Measurements from ENCODE around the gene NBL1. TPM values are rescaled to one million over a fixed set of nuclear protein-coding genes. Genes with fewer than 3 reads are reported as not detected.

Gene NBL1
- total and polyA plus RNA-seq, 9 donors: 127 to 852 (median 525) TPM

DNA sequence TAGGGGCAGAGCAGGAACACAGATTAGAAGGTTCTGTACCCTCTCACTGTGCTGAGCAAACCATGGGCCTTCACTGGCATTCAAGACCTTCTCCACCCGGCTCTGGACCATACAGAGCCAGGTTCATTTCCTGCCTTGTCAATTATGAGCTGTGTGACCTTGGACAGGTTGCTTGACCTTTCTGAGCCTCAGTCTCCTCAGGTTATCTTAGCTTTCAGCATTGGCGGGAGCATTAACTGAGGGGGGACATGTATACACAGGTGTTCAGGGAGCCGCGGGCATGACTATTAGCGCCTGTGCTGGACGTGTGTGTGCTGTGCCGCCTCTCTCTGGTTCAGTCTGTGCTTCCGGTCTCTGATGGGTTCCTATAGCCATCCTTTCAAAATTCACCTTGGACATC is 52.7 kb downstream of the NBL1 start:
- intact Hi-C loops (cut with DNase I): no loop called here
- Histone ChIP-seq H3K9me3 (no peaks in the 10 kb centered on the region), H3K27me3 (no peaks in the 10 kb centered on the region), H3K4me1 (ENCODE audit: insufficient read depth) (no peaks in the 10 kb centered on the region), H3K36me3 (no peaks in the 10 kb centered on the region), H3K27ac (no peak overlapping the region), H3K4me3 (no peak overlapping the region)
- no peak for TF ChIP-seq EP300 (IDR thresholded peaks at IDR 0.05)
- TF ChIP-seq, protein P1, sequence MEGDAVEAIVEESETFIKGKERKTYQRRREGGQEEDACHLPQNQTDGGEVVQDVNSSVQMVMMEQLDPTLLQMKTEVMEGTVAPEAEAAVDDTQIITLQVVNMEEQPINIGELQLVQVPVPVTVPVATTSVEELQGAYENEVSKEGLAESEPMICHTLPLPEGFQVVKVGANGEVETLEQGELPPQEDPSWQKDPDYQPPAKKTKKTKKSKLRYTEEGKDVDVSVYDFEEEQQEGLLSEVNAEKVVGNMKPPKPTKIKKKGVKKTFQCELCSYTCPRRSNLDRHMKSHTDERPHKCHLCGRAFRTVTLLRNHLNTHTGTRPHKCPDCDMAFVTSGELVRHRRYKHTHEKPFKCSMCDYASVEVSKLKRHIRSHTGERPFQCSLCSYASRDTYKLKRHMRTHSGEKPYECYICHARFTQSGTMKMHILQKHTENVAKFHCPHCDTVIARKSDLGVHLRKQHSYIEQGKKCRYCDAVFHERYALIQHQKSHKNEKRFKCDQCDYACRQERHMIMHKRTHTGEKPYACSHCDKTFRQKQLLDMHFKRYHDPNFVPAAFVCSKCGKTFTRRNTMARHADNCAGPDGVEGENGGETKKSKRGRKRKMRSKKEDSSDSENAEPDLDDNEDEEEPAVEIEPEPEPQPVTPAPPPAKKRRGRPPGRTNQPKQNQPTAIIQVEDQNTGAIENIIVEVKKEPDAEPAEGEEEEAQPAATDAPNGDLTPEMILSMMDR (IDR thresholded peaks at IDR 0.05): no peak
- no peak for TF ChIP-seq POLR2A (IDR thresholded peaks at IDR 0.05)
- no peak for DNase-seq
- WGBS, 3 donors: 95 to 96% (median 95%) methylated on average over 8 of the region's 8 CpGs

DNA sequence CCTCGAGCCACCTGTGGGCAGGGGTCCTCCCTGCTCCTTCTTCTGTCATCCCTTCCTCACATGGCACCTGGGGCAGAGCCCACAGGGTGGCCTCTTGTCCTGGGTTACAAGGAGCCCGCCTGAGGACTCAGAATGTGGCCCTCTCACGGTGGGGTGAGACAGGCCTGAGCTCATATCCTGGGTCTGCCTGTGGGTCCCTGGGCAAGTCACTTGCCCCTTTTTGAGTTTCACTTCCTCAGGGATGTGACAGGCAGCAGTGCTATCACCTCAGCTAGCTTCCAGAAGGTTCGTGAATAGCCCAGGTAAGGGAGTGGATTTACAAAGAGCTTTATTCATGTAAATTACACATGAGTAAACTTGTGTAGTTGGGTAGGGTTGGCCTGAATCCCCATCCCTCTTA is 54.1 kb downstream of the NBL1 start:
- WGBS, 3 donors: 94% methylated on average over 4 of the region's 4 CpGs
- DNase-seq: no peak
- Histone ChIP-seq H3K4me1 (ENCODE audit: insufficient read depth) (no peaks in the 10 kb centered on the region), H3K27me3 (no peaks in the 10 kb centered on the region), H3K36me3 (no peaks in the 10 kb centered on the region), H3K27ac (no peak overlapping the region), H3K4me3 (no peak overlapping the region), H3K9me3 (no peaks in the 10 kb centered on the region)
- intact Hi-C loops (cut with DNase I): no loop called here
- TF ChIP-seq EP300 (IDR thresholded peaks at IDR 0.05) (no peak), POLR2A (IDR thresholded peaks at IDR 0.05) (no peak)
- TF ChIP-seq, protein P1 (IDR thresholded peaks at IDR 0.05): no peak

DNA sequence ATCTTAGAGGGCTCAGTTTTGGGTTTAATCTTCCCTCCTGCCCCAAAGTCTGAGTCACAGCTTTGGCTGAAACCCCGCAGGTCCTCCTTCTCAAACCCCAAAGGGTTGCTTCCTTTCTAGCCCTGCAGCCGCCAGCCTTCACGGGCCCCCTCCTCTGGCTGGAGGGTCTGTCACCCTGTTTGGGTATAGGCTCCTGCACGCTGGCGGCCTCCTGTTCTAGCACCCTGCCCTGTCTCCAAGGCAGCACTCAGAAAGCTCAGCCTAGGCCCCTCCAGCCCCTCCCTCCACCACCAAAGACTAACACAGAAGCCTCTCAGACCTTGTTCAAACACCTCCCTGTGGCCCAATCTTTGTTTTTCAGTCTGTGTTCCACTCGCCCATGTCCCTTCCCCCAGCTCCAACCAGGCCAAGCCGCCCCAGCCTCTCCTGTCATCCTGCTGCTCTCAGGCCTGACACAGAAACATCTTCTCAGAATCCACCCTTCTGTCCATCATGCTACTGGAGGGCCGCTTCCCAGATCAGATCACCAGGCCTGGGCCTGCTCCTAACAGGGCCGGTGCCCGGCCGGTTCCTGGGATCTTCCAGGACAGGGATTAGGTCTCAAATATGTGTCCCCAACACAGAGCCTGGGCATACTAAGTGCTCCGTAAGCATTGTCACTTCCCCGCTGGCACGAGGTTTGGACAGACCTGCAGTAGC is 56.1 kb downstream of the NBL1 start:
- intact Hi-C loops (cut with DNase I): loop anchor here in 1 of 4 donors (5.0 kb wide), 1 partner anchor 38 kb away; the partner anchor contains the start of gene HTR6
- Histone ChIP-seq H3K36me3 (no peaks in the 10 kb centered on the region), H3K27me3 (no peaks in the 10 kb centered on the region), H3K4me1 (ENCODE audit: insufficient read depth) (peaks cover 7% of the 10 kb centered on the region), H3K4me3 (no peak overlapping the region), H3K9me3 (no peaks in the 10 kb centered on the region), H3K27ac (no peak overlapping the region)
- TF ChIP-seq EP300 (IDR thresholded peaks at IDR 0.05) (no peak), POLR2A (IDR thresholded peaks at IDR 0.05) (no peak)
- TF ChIP-seq, protein P1 (IDR thresholded peaks at IDR 0.05): no peak
- DNase-seq: no peak
- WGBS, 3 donors: 93 to 96% (median 94%) methylated on average over 14 of the region's 14 CpGs

DNA sequence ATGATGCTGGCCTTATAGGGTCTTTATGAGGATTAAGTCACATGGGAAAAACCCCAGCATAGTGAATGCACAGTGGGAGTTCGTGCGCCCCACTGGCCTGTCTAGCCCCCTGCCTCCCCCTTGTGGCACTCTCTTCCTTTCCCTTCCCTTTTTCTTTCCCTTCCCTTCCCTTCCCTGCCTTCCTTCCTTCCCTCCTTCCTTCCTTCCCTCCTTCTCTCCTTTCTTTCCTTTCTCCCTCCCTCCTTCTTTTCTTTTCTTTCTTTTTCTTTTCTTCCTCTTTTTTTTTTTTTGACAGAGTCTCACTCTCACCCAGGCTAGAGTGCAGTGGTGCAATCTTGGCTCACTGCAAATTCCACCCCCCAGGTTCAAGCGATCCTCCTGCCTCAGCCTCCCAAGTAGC is 59.2 kb downstream of the NBL1 start:
- intact Hi-C loops (cut with DNase I): loop anchor here in 1 of 4 donors (5.0 kb wide), 1 partner anchor 41 kb away; the partner anchor contains the start of gene HTR6
- Histone ChIP-seq H3K4me3 (no peak overlapping the region), H3K27me3 (no peaks in the 10 kb centered on the region), H3K4me1 (ENCODE audit: insufficient read depth) (peaks cover 7% of the 10 kb centered on the region), H3K9me3 (no peaks in the 10 kb centered on the region), H3K36me3 (no peaks in the 10 kb centered on the region), H3K27ac (no peak overlapping the region)
- no peak for DNase-seq
- WGBS, 3 donors: 89 to 96% (median 94%) methylated on average over 3 of the region's 3 CpGs
- no peak for TF ChIP-seq EP300 (IDR thresholded peaks at IDR 0.05)
- TF ChIP-seq POLR2A (IDR thresholded peaks at IDR 0.05): no peak
- TF ChIP-seq, protein P1 (IDR thresholded peaks at IDR 0.05): no peak

Measured in ovary (tissue), 9 donors.